22Rv1 (cell line): ENCODE results near the gene TIGD1.

Experiments used
- ZFX ChIP-seq: fragments of 450-650 bp; IDR thresholded peaks from 2 replicates; pipeline ENCODE4 v1.6.1; 2017; ENCODE audit warnings: antibody characterized with exemption, borderline replicate concordance
- TF ChIP-seq, protein P1 (sequence below): fragments of 450-650 bp; IDR thresholded peaks from 2 replicates; pipeline ENCODE4 v1.5.1; 2017; ENCODE audit warnings: mild to moderate bottlenecking

DNA sequence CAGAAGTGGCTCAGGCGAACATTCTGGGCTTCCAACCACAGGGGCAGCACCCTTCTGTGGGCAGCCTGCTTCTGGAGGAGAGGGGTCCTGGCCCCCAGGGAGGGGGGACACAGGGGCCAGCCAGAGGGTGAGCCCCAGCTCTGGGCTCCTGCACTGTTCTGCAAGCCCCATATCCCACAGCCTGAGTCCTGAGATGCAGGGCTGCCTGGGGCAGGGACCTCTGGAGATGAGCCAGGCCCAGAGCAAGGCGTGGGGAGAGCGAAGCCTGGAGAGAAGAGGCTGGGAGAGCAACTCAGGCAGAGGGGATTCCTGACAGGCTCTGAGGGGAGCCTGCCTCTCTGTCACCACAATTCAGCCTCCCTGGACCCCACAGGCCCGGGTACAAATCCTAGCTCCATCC lies 43.6 kb downstream of the TIGD1 start:
- TF ChIP-seq, protein P1, sequence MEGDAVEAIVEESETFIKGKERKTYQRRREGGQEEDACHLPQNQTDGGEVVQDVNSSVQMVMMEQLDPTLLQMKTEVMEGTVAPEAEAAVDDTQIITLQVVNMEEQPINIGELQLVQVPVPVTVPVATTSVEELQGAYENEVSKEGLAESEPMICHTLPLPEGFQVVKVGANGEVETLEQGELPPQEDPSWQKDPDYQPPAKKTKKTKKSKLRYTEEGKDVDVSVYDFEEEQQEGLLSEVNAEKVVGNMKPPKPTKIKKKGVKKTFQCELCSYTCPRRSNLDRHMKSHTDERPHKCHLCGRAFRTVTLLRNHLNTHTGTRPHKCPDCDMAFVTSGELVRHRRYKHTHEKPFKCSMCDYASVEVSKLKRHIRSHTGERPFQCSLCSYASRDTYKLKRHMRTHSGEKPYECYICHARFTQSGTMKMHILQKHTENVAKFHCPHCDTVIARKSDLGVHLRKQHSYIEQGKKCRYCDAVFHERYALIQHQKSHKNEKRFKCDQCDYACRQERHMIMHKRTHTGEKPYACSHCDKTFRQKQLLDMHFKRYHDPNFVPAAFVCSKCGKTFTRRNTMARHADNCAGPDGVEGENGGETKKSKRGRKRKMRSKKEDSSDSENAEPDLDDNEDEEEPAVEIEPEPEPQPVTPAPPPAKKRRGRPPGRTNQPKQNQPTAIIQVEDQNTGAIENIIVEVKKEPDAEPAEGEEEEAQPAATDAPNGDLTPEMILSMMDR = no peak
- TF ChIP-seq ZFX = no peak
